Chondrocyte (in vitro differentiated cells): ENCODE measurements around the gene RBBP8. TPM values are rescaled to one million over a fixed set of nuclear protein-coding genes. Genes with fewer than 3 reads are reported as not detected.

ENCODE experiments used
- DNase-seq: peaks from one replicate; pipeline ENCODE4 v3.0.0; 2021; ENCODE audit warnings: mixed read lengths, low spot score
- H3K27ac Mint-ChIP-seq: one replicate; pipeline ENCODE4 v1.8.0; 2021; ENCODE audit warnings: mild to moderate bottlenecking, moderate library complexity, mixed read lengths; ENCODE audit not compliant: unreplicated experiment
- H3K27me3 Mint-ChIP-seq: 2 replicates; pipeline ENCODE4 v1.8.0; 2021; ENCODE audit warnings: low read depth, mixed read lengths
- H3K36me3 Mint-ChIP-seq: 2 replicates; pipeline ENCODE4 v1.8.0; 2021; ENCODE audit warnings: low read depth, mixed read lengths
- H3K4me1 Mint-ChIP-seq: 2 replicates; pipeline ENCODE4 v1.8.0; 2021; ENCODE audit warnings: low read depth, mild to moderate bottlenecking, mixed read lengths
- H3K4me3 Mint-ChIP-seq: one replicate; pipeline ENCODE4 v1.8.0; 2021; ENCODE audit warnings: mild to moderate bottlenecking, moderate library complexity, mixed read lengths; ENCODE audit not compliant: unreplicated experiment
- H3K9me3 Mint-ChIP-seq: 2 replicates; pipeline ENCODE4 v1.8.0; 2021; ENCODE audit warnings: low read depth, mixed read lengths
- total RNA-seq: library from RNA; stranded (reverse); gene quantifications from 3 replicates; pipeline ENCODE4 v1.2.1, GENCODE V29; 2021
- TF ChIP-seq, protein P1 (sequence below): fragments of 200-600 bp; sonication (generic); IDR thresholded peaks from 2 replicates; pipeline ENCODE4 v1.5.0; 2021; ENCODE audit warnings: antibody characterized with exemption, mild to moderate bottlenecking, moderate library complexity

The RBBP8 gene
- total RNA-seq, 1 donor from 2014 or later = 24.7 TPM

DNA sequence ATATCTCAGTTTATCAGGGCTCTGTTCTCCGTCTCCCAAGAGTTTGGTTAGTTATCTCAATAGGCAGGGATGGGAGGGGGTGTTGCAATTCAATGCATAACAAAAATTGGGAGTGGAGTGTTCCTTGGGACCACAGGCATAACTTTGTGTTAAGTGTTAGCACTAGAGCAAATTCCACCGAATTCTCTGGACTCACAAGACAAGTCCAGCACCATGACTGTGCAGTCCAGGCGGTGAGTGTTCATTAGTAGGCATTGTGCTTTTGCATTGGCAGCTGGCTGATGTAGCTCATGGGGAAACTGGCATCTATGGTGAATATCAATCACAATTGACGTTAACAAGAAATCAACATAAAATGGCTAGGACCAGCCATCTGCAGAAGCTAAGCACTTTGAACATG, 123.2 kb downstream of the RBBP8 start:
- Mint-ChIP-seq H3K36me3 (no peaks in the 10 kb centered on the region), H3K4me1 (peaks cover 31% of the 10 kb centered on the region), H3K27ac (no peak overlapping the region), H3K4me3 (no peak overlapping the region), H3K27me3 (no peaks in the 10 kb centered on the region), H3K9me3 (no peaks in the 10 kb centered on the region)
- DNase-seq = no peak
- TF ChIP-seq, protein P1, sequence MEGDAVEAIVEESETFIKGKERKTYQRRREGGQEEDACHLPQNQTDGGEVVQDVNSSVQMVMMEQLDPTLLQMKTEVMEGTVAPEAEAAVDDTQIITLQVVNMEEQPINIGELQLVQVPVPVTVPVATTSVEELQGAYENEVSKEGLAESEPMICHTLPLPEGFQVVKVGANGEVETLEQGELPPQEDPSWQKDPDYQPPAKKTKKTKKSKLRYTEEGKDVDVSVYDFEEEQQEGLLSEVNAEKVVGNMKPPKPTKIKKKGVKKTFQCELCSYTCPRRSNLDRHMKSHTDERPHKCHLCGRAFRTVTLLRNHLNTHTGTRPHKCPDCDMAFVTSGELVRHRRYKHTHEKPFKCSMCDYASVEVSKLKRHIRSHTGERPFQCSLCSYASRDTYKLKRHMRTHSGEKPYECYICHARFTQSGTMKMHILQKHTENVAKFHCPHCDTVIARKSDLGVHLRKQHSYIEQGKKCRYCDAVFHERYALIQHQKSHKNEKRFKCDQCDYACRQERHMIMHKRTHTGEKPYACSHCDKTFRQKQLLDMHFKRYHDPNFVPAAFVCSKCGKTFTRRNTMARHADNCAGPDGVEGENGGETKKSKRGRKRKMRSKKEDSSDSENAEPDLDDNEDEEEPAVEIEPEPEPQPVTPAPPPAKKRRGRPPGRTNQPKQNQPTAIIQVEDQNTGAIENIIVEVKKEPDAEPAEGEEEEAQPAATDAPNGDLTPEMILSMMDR = no peak

DNA sequence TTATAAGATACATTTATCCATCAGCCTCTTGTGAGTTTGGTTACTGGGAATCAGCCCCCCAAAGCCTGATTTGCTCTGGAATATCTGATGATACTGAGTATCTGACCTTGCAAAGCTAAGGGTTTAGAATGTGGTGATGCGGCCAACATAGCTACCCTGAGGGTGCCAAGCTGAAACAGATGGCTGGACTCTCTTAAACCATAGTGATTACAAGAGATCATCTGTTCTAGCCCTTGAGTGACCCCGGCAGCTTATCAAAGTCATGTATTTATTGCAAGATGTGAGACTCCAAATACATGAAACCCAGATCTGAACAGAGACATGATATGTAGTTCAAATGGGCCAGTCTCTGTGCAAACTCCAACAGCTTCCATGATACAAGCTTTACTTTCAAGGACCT, 124.0 kb downstream of the RBBP8 start:
- Mint-ChIP-seq H3K9me3 (no peaks in the 10 kb centered on the region), H3K27ac (no peak overlapping the region), H3K4me1 (peaks cover 31% of the 10 kb centered on the region), H3K27me3 (no peaks in the 10 kb centered on the region), H3K36me3 (no peaks in the 10 kb centered on the region), H3K4me3 (no peak overlapping the region)
- DNase-seq = no peak
- TF ChIP-seq, protein P1 = no peak

DNA sequence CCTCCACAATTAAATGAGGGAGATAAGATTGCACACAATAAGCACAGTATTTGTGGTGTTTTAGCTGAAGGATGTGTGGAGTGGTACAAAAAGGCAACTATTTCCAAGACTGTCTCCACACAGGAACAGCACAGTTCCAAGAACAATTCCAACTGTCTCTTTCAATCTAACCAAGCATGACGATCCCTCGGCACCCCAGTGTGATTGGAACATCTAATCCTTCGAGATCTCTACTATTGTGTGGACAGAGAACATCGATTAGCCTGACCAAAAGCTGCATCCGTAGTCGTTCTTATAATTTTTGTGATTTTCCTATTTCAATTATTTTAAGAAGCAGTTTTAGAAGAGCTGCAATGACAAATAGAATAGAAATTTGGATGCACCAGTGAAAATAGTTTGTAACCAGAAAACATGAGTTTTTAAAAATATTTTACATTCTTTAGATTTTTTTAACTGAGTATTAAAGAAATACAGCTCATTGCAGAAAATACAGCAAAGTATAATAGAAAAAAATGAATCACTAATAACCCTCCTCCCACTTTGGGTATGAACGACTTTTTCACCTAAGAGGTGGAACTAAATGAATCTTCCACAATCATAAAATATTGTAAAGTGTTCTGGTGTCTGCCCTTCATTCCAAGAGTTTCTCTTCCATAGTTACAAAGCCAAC, 125.8 kb downstream of the RBBP8 start:
- peaks cover 2% of the 10 kb centered on the region for H3K36me3 Mint-ChIP-seq
- no peak overlapping the region for H3K27ac Mint-ChIP-seq
- H3K9me3 Mint-ChIP-seq = peaks cover 7% of the 10 kb centered on the region

DNA sequence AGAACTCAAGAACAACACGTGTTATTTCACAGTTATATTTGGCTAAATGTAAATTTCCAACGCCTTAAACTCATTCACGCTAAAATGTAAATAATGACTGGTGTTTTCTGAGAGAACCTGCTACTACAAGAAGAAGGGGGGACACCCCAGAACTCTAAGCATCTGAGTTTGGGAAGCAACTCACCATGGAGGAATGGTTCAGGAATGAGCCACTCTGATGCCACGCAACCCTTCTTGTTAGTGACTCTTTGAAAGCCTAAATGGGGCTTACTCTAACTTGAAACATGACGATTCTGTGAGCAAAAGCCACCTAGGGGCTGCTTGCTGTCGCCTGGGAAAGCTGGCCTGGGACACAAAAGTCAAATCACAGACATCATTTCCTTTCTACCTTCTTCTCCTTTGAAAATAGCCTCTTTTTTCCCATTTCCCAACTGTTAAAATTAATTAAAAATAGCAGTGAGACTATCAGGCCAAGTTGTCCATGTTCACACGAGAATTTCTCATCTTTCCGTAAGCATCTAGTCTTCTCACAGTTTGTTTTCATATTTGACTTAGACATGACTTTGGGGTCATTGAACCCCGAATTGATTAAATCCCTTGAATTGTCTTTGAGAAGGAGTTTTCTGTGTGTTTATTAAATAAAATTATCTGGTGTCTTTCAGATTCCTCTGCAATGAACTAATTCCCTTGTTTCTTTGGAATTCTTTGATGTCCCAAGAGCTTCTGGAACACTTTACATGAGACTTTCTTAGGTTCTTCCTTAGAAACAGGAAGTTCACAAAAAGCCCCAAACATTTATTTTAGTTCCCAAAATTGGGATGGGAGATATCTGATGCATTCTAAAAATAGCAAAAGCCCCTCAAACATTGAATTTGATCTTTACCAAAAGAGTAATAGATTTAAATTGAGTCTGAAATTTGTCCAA, 126.7 kb downstream of the RBBP8 start:
- TF ChIP-seq, protein P1 = no peak
- Mint-ChIP-seq H3K4me1 (peaks cover 28% of the 10 kb centered on the region), H3K9me3 (peaks cover 7% of the 10 kb centered on the region), H3K27me3 (no peaks in the 10 kb centered on the region), H3K4me3 (no peak overlapping the region), H3K36me3 (peaks cover 2% of the 10 kb centered on the region), H3K27ac (no peak overlapping the region)
- DNase-seq = no peak

More for the DNA sequence above, 125.8 kb downstream of the RBBP8 start:
- no peak for DNase-seq
- no peak overlapping the region for H3K4me3 Mint-ChIP-seq
- H3K27me3 Mint-ChIP-seq = no peaks in the 10 kb centered on the region
- TF ChIP-seq, protein P1 = no peak
- peaks cover 29% of the 10 kb centered on the region for H3K4me1 Mint-ChIP-seq

DNA sequence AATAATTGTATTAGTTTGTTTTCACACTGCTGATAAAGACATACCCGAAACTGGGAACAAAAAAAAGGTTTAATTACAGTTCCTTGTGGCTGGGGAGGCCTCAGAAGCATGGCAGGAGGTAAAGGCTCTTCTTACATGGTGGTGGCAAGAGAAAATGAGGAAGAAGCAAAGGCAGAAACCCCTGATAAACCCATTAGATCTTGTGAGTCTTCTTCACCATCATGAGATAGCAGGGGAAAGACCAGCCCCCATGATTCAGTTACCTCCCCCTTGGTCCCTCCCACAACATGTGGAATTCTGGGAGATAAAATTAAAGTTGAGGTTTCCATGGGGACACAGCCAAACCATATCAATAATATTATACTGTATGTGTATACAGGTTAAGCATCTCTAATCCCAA, 128.9 kb downstream of the RBBP8 start:
- H3K36me3 Mint-ChIP-seq = peaks cover 2% of the 10 kb centered on the region
- H3K27me3 Mint-ChIP-seq = no peaks in the 10 kb centered on the region
- no peak for DNase-seq
- TF ChIP-seq, protein P1 = no peak
- H3K9me3 Mint-ChIP-seq = peaks cover 7% of the 10 kb centered on the region
- H3K4me3 Mint-ChIP-seq = no peak overlapping the region
- H3K27ac Mint-ChIP-seq = no peak overlapping the region
- H3K4me1 Mint-ChIP-seq = peaks cover 28% of the 10 kb centered on the region
